T follicular helper cell (primary cell): ENCODE measurements around the gene DENND5B.
"Not testable (repeated sequence)": the region's sequence is repeated elsewhere in the genome, so short reads cannot be mapped to it uniquely, and the experiment has no call there.

Experiments
- DNase-seq: peaks from one replicate; pipeline ENCODE4 v3.0.0-alpha.2; 2020; ENCODE audit warnings: low read depth

Gene DENND5B

GRCh38 chr12:31377210-31377609, 213.7 kb downstream of the DENND5B start:
- not testable (repeated sequence) for DNase-seq

- not testable (repeated sequence) for DNase-seq
These were observed 215.5 kb downstream of the DENND5B start for GRCh38 chr12:31375422-31375821.

GRCh38 chr12:31371256-31371620, 219.7 kb downstream of the DENND5B start:
- DNase-seq, result no peak

GRCh38 chr12:31370531-31371255, 220.2 kb downstream of the DENND5B start:
- no peak for DNase-seq

- no peak for DNase-seq
These were observed 221.0 kb downstream of the DENND5B start for GRCh38 chr12:31369712-31370521.

GRCh38 chr12:31368666-31369361, 222.1 kb downstream of the DENND5B start:
- DNase-seq, result no peak

- DNase-seq, result no peak
These were observed 224.8 kb downstream of the DENND5B start for GRCh38 chr12:31366104-31366621.

- no peak for DNase-seq
These were observed 227.1 kb downstream of the DENND5B start for GRCh38 chr12:31363831-31364230.

- no peak for DNase-seq
These were observed 227.5 kb downstream of the DENND5B start for GRCh38 chr12:31363416-31363809.

- no peak for DNase-seq
These were observed 228.0 kb downstream of the DENND5B start for GRCh38 chr12:31362759-31363415.

- DNase-seq, result no peak
These were observed 228.7 kb downstream of the DENND5B start for GRCh38 chr12:31362115-31362758.

- DNase-seq, result no peak
These were observed 229.2 kb downstream of the DENND5B start for GRCh38 chr12:31361730-31362114.

GRCh38 chr12:31355747-31356107, 235.2 kb downstream of the DENND5B start:
- no peak for DNase-seq

- DNase-seq, result no peak
These were observed 236.9 kb downstream of the DENND5B start for GRCh38 chr12:31353750-31354708.

- DNase-seq, result no peak
These were observed 244.7 kb downstream of the DENND5B start for GRCh38 chr12:31346267-31346666.

GRCh38 chr12:31343139-31343538, 247.8 kb downstream of the DENND5B start:
- DNase-seq, result no peak

GRCh38 chr12:31342286-31342685, 248.7 kb downstream of the DENND5B start:
- no peak for DNase-seq

- no peak for DNase-seq
These were observed 250.9 kb downstream of the DENND5B start for GRCh38 chr12:31339831-31340622.

GRCh38 chr12:31337952-31338351, 253.0 kb downstream of the DENND5B start:
- no peak for DNase-seq
